Right atrium auricular region (tissue), 2 donors: ENCODE measurements around the gene ANAPC5. TPM values are rescaled to one million over a fixed set of nuclear protein-coding genes. Genes with fewer than 3 reads are reported as not detected.

Experiments used
- DNase-seq: peaks from one replicate; pipeline ENCODE4 v3.0.0-alpha.2; 2019; ENCODE audit warnings: low spot score
- H3K27ac ChIP-seq, 2 donors: fragments of 200-600 bp; sonication (generic); 1 replicate in 1 of 2; 2 replicates in 1 of 2; pipeline ENCODE4 v1.5.1; 2016 to 2019
- H3K27me3 ChIP-seq, 2 donors: fragments of 200-600 bp; sonication (generic); one replicate each; pipeline versions ENCODE4 v1.5.1 to v1.6.0; 2017 to 2019
- H3K36me3 ChIP-seq: fragments of 200-600 bp; sonication (generic); one replicate; pipeline ENCODE4 v1.5.1; 2016
- H3K4me1 ChIP-seq, 2 donors: fragments of 200-600 bp; sonication (generic); one replicate each; pipeline versions ENCODE4 v1.5.1 to v1.6.0; 2017 to 2019
- H3K4me3 ChIP-seq, 2 donors: fragments of 200-600 bp; sonication (generic); 1 replicate in 1 of 2; 2 replicates in 1 of 2; pipeline ENCODE4 v1.5.1; 2017 to 2019; ENCODE audit warnings: mild to moderate bottlenecking in 1 of 2, moderate library complexity in 1 of 2
- H3K9me3 ChIP-seq, 2 donors: fragments of 200-600 bp; sonication (generic); one replicate each; pipeline ENCODE4 v1.5.1; 2019
- total RNA-seq, 2 donors: library from RNA; depleted of rRNA; stranded (reverse); fragments of >200 nt; gene quantifications; one replicate each; pipeline ENCODE4 v1.1.0, GENCODE V29; 2016
- TF ChIP-seq, protein P1 (sequence below), 2 donors: fragments of 200-600 bp; sonication (generic); IDR thresholded peaks; one replicate each; pipeline ENCODE4 v1.5.1; 2019; ENCODE audit warnings: antibody characterized with exemption in 2 of 2

The ANAPC5 gene
- total RNA-seq, 2 donors from 2014 or later: 54.6 to 63.1 TPM

DNA sequence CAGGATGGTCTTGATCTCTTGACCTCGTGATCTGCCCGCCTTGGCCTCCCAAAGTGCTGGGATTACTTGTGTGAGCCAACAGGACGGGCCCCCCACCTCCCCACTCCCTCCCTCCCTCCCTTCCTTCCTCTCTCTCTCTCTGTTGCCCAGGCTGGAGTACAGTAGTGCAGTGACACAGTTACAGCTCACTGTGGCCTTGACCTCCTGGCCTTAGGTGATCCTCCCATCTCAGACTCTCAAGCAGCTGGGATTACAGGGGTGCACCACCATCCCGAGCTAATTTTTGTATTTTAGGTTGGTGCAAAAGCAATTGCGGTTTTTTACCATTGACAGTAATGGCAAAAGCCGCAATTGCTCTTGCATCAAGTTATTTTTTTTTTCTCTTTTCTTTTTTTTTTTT is 19.2 kb upstream of the ANAPC5 start:
- no peaks in the 10 kb centered on the region for H3K27me3 ChIP-seq
- H3K4me3 ChIP-seq: no peak overlapping the region
- TF ChIP-seq, protein P1, sequence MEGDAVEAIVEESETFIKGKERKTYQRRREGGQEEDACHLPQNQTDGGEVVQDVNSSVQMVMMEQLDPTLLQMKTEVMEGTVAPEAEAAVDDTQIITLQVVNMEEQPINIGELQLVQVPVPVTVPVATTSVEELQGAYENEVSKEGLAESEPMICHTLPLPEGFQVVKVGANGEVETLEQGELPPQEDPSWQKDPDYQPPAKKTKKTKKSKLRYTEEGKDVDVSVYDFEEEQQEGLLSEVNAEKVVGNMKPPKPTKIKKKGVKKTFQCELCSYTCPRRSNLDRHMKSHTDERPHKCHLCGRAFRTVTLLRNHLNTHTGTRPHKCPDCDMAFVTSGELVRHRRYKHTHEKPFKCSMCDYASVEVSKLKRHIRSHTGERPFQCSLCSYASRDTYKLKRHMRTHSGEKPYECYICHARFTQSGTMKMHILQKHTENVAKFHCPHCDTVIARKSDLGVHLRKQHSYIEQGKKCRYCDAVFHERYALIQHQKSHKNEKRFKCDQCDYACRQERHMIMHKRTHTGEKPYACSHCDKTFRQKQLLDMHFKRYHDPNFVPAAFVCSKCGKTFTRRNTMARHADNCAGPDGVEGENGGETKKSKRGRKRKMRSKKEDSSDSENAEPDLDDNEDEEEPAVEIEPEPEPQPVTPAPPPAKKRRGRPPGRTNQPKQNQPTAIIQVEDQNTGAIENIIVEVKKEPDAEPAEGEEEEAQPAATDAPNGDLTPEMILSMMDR (IDR thresholded peaks at IDR 0.05): no peak
- H3K36me3 ChIP-seq: no peaks in the 10 kb centered on the region
- H3K9me3 ChIP-seq: no peaks in the 10 kb centered on the region
- no peak for DNase-seq
- H3K27ac ChIP-seq: no peak overlapping the region
- H3K4me1 ChIP-seq: no peaks in the 10 kb centered on the region

DNA sequence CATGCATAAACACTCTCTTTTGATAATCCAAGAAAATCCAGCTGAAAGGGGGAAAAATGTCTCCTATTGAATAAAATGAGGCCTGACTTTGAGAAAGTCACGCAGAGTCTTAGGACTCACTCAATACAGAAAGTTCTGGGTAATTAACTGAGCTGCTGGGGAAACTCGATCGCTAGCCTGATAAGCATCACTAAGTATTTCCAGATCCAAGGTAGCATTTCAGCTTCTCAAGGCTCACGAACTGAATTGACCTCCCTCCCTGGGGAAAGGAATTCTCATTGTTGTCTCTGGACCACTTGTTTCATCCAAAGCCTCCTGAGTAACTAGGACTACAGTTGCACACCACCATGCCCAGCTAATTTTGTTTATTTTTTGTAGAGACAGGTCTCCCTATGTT is 13.8 kb upstream of the ANAPC5 start:
- Histone ChIP-seq H3K27ac (no peak overlapping the region), H3K27me3 (no peaks in the 10 kb centered on the region), H3K9me3 (no peaks in the 10 kb centered on the region), H3K4me3 (no peak overlapping the region), H3K36me3 (no peaks in the 10 kb centered on the region), H3K4me1 (no peaks in the 10 kb centered on the region)
- DNase-seq: no peak
- TF ChIP-seq, protein P1 (IDR thresholded peaks at IDR 0.05): no peak

DNA sequence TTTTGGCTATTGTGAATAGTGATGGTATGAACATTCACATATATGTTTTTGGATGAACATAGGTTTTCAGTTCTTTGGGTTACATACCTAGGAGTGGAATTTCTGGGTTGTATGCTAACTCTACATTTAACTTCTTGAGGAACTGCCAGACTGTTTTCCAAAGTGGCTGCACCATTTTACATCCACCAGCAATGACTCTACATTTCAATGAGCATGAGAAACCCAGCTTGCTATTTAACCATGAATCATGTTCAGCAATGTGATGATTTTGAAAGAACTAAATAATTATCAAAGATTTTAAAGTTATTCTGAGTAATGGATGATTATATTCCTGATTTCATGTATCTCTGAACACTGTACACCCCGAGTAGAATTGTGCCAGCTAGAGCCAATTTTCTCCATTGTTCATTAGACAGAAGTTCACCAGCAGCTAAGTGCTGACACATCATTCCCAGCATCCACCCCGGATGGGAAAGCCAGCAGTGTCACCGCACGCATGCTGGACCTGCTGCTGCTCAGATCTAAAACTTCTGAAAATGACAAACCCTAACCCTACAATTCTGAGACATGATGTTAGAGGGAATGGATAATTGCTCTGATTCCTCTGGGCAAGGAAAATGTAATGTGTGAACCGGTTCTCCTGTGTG is 13.3 kb upstream of the ANAPC5 start:
- TF ChIP-seq, protein P1 (IDR thresholded peaks at IDR 0.05): no peak
- no peaks in the 10 kb centered on the region for H3K4me1 ChIP-seq
- no peak overlapping the region for H3K27ac ChIP-seq
- no peak for DNase-seq
- no peaks in the 10 kb centered on the region for H3K27me3 ChIP-seq
- H3K9me3 ChIP-seq: no peaks in the 10 kb centered on the region
- no peak overlapping the region for H3K4me3 ChIP-seq
- H3K36me3 ChIP-seq: no peaks in the 10 kb centered on the region

DNA sequence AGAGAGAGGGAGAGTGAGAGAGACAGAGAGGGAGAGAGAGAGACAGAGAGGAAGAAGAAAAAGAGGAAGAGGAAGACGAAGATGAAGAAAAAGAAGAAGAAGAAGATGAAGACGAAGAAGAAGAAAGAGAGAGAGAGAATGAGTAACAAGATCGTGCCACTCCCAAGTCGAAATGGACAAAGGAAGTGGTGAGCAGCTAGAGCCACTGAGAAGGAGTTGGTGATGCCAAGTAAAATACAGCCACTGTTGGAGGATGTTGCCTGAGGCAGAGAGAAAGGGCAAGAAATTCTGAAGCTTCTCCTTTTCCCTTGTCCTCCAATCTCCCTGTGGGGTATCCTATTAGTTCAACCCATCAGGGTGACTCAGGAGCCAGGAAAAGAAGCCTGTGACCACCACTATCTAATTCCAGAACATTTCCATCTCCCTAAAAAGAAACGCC is 12.5 kb upstream of the ANAPC5 start:
- H3K27me3 ChIP-seq: no peaks in the 10 kb centered on the region
- no peak overlapping the region for H3K27ac ChIP-seq
- no peaks in the 10 kb centered on the region for H3K36me3 ChIP-seq
- TF ChIP-seq, protein P1 (IDR thresholded peaks at IDR 0.05): no peak
- H3K4me3 ChIP-seq: no peak overlapping the region
- H3K9me3 ChIP-seq: no peaks in the 10 kb centered on the region
- no peaks in the 10 kb centered on the region for H3K4me1 ChIP-seq
- DNase-seq: no peak

DNA sequence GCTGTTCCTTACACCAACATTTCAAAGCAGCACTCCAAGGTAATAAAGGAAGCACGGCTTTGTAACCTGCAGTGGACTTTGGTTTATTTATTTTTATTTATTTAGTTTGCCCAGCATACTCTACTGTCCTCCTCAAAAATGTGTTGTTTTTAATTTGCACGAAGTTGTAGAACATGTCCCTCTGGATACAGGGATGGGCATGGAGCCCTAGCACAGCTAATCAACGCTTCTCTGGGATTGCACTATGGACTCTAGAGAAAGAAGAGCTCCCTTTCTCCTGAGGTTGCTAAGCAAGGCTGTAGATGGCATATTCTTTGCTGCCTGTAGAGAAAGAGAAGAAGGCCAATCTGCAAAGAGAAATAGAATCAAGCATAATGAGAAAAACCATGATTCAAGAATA is 5.9 kb upstream of the ANAPC5 start:
- Histone ChIP-seq H3K4me1 (peaks cover 0 to 3% of the 10 kb centered on the region in 2 donors), H3K36me3 (no peaks in the 10 kb centered on the region), H3K4me3 (no peak overlapping the region), H3K9me3 (no peaks in the 10 kb centered on the region), H3K27me3 (no peaks in the 10 kb centered on the region), H3K27ac (no peak overlapping the region)
- DNase-seq: no peak
- TF ChIP-seq, protein P1 (IDR thresholded peaks at IDR 0.05): no peak

DNA sequence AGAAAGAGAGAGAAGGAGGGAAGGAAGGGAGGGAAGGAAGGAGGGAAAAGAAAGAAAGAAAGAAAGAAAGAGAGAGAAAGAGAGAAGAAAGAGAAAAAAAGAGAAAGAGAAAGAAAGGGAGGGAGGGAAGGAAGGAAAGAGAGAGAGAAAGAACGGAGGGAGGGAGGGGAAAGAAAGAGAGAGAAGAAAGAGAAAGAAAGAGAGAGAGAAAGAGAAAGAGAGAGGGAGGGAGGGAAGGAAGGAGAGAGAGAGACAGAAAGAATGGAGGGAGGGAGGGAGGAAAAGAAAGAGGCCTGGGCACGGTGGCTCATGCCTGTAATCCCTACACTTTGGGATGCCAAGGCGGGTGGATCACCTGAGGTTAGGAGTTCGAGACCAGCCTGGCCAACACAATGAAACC is 5.1 kb upstream of the ANAPC5 start:
- Histone ChIP-seq H3K4me1 (peaks cover 0 to 7% of the 10 kb centered on the region in 2 donors), H3K9me3 (no peaks in the 10 kb centered on the region), H3K27ac (no peak overlapping the region), H3K36me3 (no peaks in the 10 kb centered on the region), H3K4me3 (no peak overlapping the region), H3K27me3 (no peaks in the 10 kb centered on the region)
- no peak for DNase-seq
- TF ChIP-seq, protein P1 (IDR thresholded peaks at IDR 0.05): no peak
